ENCODE data around the gene TSPAN7. TPM values are rescaled to one million over a fixed set of nuclear protein-coding genes. Genes with fewer than 3 reads are reported as not detected.

TSPAN7 gene
- polyA plus RNA-seq, 1 donor: 122 TPM

- DNase-seq (ENCODE audit: low read depth): no peak
Observed at GRCh38 chrX:38682095-38682494, 120.8 kb downstream of the TSPAN7 start.

DNA sequence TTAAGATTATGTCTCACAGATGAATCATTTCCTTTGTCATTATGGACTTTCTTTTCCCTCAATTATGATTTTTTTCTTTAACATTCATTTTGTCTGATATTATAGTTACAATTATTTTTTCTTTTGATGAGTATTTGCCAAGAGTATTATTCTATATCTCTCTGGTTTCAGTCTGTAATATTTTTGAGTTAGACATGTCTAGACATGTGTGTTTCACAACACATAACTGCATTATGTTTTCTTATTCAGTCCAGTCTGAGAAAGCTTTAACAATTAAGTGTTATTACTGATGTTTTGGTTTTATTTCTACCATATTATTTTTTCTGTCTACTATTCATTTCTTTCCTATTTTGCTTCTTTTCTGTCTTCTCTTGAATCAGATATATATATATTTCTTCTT is 131.6 kb downstream of the TSPAN7 start:
- no peak for DNase-seq (ENCODE audit: low read depth)

- DNase-seq (ENCODE audit: low read depth): no peak
Observed at GRCh38 chrX:38694394-38694793, 133.1 kb downstream of the TSPAN7 start.

GRCh38 chrX:38697461-38697860 is 136.1 kb downstream of the TSPAN7 start:
- no peak for DNase-seq (ENCODE audit: low read depth)

- no peak for DNase-seq (ENCODE audit: low read depth)
Observed at GRCh38 chrX:38699121-38699520, 137.8 kb downstream of the TSPAN7 start.

DNA sequence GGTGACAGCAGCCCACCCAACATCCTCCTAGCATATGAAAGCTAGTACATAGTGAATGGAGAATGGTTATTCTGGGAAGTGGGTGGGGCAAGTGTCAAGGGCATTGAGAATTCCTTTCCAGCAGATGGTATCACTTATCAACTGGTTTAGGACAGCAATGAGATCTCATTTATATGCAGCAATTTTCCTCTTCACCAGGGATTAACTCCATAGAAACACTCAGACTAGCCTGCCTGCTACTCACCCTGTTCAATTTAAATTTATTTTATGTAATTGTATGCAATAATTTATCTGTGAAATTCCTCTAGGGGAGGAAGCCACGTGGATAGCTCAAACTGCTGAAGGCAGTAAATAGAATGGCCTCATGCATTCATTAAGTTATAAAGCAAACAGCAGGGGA is 138.4 kb downstream of the TSPAN7 start:
- no peak for DNase-seq (ENCODE audit: low read depth)

GRCh38 chrX:38701073-38701472 is 139.7 kb downstream of the TSPAN7 start:
- DNase-seq (ENCODE audit: low read depth): no peak

GRCh38 chrX:38704146-38704882 is 143.0 kb downstream of the TSPAN7 start:
- no peak for DNase-seq (ENCODE audit: low read depth)

- no peak for DNase-seq (ENCODE audit: low read depth)
Observed at GRCh38 chrX:38717871-38718270, 156.5 kb downstream of the TSPAN7 start.

DNA sequence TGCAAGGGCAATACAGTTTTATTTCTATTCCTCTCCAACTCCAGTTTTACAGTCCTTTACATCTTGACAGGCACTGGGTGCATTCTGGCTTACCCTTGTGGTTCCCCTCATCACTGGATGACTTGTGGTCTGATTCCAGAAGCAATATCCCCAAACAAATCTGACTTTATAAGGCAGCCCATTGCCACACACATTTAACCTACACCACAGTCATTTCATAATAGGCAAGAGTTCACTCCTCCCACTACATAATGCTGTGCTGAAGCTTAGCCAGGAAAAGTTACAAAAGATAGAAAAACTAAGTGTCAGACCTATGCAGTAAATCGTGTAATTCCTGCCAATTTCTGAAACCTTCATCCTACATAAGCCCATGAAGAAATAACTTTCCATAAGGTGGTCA is 157.0 kb downstream of the TSPAN7 start:
- DNase-seq (ENCODE audit: low read depth): no peak

GRCh38 chrX:38726612-38727011 is 165.3 kb downstream of the TSPAN7 start:
- no peak for DNase-seq (ENCODE audit: low read depth)

DNA sequence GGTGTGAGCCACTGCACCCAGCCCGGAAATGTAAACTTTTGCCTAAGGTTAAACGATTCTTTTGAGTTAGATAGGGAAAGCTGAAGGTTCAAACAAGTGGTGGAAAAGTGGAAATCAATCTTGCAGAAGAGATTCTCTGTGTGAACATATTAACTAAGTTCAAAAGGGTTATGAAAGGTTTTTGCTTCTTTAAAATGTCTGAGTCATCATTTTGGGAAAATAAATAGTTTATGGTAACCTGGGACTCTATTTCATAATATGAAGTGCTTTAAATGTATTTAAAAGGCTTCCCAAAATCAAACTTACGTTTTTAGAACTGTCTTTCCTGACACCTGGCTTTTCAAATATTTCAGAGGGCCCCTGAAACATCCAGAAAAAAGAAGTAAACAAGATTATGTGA is 166.3 kb downstream of the TSPAN7 start:
- DNase-seq (ENCODE audit: low read depth): no peak

DNA sequence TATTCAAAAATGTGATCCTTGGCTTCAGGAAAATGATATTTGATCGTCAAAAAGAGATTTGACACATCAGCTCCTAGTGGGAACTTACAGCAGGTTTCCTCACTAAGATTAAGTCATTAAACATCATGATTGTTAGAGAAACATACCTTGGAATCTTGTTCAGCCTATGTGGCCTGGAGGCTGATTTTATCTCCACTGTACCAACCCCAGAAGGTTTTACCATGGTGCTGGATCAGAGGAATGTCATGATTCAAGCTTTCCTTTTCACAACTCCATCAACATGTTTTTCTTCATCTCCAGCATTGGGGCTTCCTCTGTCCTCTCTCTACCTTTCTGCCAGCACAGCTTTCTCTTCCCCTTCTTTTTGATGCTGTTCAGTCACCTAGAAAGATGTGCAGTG is 171.5 kb downstream of the TSPAN7 start:
- no peak for DNase-seq (ENCODE audit: low read depth)

Other genes with a start within 250 kb of the TSPAN7 start
- gene RPGR, start 234.0 kb upstream of the TSPAN7 start, polyA plus RNA-seq (ENCODE audit: insufficient read length): 5.4 TPM
- gene OTC, start 208.9 kb upstream of the TSPAN7 start, polyA plus RNA-seq (ENCODE audit: insufficient read length): not detected
- 11.0 TPM for gene MID1IP1, start 239.9 kb downstream of the TSPAN7 start, polyA plus RNA-seq (ENCODE audit: insufficient read length)